Loucy (cell line): Measurements from ENCODE around the gene SLC38A10.

ENCODE experiments used
- H2AFZ ChIP-seq: fragments of 200-600 bp; sonication (generic); 2 replicates; pipeline ENCODE4 v1.6.0; 2016; ENCODE audit warnings: antibody characterized with exemption, mild to moderate bottlenecking, low read length, moderate library complexity
- H3F3A ChIP-seq: fragments of 200-600 bp; 2 replicates; pipeline ENCODE4 v1.6.0; 2016; ENCODE audit warnings: antibody characterized with exemption, low read depth, mild to moderate bottlenecking
- H3K27me3 ChIP-seq: fragments of 200-600 bp; sonication (generic); 2 replicates; pipeline ENCODE4 v1.6.1; 2014; ENCODE audit warnings: low read length, mild to moderate bottlenecking; ENCODE audit not compliant: insufficient read depth, poor library complexity, severe bottlenecking
- H3K36me3 ChIP-seq: fragments of 200-600 bp; sonication (generic); 2 replicates; pipeline ENCODE4 v1.6.1; 2016; ENCODE audit warnings: low read length; ENCODE audit not compliant: insufficient read depth
- H3K4me1 ChIP-seq: fragments of 200-600 bp; sonication (generic); 2 replicates; pipeline ENCODE4 v1.5.1; 2014; ENCODE audit warnings: low read length, mild to moderate bottlenecking; ENCODE audit not compliant: insufficient read depth, poor library complexity, severe bottlenecking
- H3K4me2 ChIP-seq: fragments of 200-600 bp; sonication (generic); 2 replicates; pipeline ENCODE4 v1.6.0; 2014; ENCODE audit warnings: antibody characterized with exemption, low read length, low read depth, mild to moderate bottlenecking; ENCODE audit not compliant: poor library complexity, severe bottlenecking
- H3K4me3 ChIP-seq: fragments of 200-600 bp; sonication (generic); 2 replicates; pipeline ENCODE4 v1.5.1; 2014; ENCODE audit warnings: low read length, mild to moderate bottlenecking, mixed read lengths; ENCODE audit not compliant: poor library complexity, severe bottlenecking
- H3K79me2 ChIP-seq: fragments of 200-600 bp; sonication (generic); 2 replicates; pipeline ENCODE4 v1.6.1; 2014; ENCODE audit warnings: low read length; ENCODE audit not compliant: insufficient read depth
- H3K9ac ChIP-seq: fragments of 200-600 bp; sonication (generic); 2 replicates; pipeline ENCODE4 v1.6.0; 2014; ENCODE audit warnings: mild to moderate bottlenecking, low read depth, low read length, moderate library complexity; ENCODE audit not compliant: poor library complexity, severe bottlenecking
- H3K9me2 ChIP-seq: fragments of 200-600 bp; sonication (generic); replicated peaks from 2 replicates; pipeline ENCODE4 v1.6.1; 2016; ENCODE audit warnings: low read depth, low read length, mixed read lengths
- H3K9me3 ChIP-seq: fragments of 200-600 bp; sonication (generic); 2 replicates; pipeline ENCODE4 v1.6.1; 2014; ENCODE audit warnings: mild to moderate bottlenecking, antibody characterized with exemption, low read length, low read depth; ENCODE audit not compliant: insufficient read depth
- H4K20me1 ChIP-seq: fragments of 200-600 bp; sonication (generic); 2 replicates; pipeline ENCODE4 v1.6.0; 2014; ENCODE audit warnings: antibody characterized with exemption, low read length, mild to moderate bottlenecking; ENCODE audit not compliant: insufficient read depth, poor library complexity, severe bottlenecking
- CTCF ChIP-seq: fragments of 200-600 bp; sonication (generic); conservative IDR thresholded peaks from 2 replicates; pipeline ENCODE4 v1.5.1; 2014; ENCODE audit warnings: mild to moderate bottlenecking, antibody characterized with exemption, low read length
- EZH2phosphoT487 ChIP-seq: fragments of 200-600 bp; IDR thresholded peaks from 2 replicates; pipeline ENCODE4 v1.6.1; 2018; ENCODE audit warnings: antibody characterized with exemption, mild to moderate bottlenecking, moderate library complexity, borderline replicate concordance

SLC38A10 gene

DNA sequence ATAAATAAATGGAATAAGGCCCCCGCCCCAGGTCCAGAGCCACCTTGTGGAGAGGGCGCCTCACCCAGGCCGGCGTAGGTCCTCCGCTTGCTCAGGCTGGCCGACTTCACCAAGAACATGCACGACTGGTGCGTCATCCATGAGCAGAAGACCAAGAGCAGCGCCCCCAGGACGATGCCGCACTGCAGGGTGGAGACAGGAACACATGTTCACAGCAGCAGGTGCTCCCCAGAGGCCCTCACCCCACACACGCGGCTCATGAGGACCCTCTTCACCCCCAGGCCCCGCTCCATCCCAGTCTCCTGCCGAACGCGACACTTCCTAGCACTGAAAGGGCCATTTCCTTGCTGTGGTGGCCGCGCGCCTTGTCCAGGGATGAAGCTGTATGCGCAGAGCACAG is 5.5 kb downstream of the SLC38A10 start:
- H4K20me1 ChIP-seq: no peaks in the 10 kb centered on the region
- H3K9ac ChIP-seq: no peak overlapping the region
- H3K36me3 ChIP-seq: no peaks in the 10 kb centered on the region
- H3K9me2 ChIP-seq: no peaks in the 10 kb centered on the region
- no peaks in the 10 kb centered on the region for H3K9me3 ChIP-seq
- H3K4me3 ChIP-seq: no peak overlapping the region
- H3K4me1 ChIP-seq: peaks cover 19% of the 10 kb centered on the region
- no peaks in the 10 kb centered on the region for H3K27me3 ChIP-seq
- H3K79me2 ChIP-seq: peaks cover 79% of the 10 kb centered on the region
- H3K4me2 ChIP-seq: no peak overlapping the region
- H3F3A ChIP-seq: 0 out of 2 replicates have a peak, but pooled peaks cover 5% of the 10 kb centered on the region
- TF ChIP-seq CTCF (no peak), EZH2phosphoT487 (no peak)
- H2AFZ ChIP-seq: no peak overlapping the region

GRCh38 chr17:81288715-81289114 is 6.4 kb downstream of the SLC38A10 start:
- TF ChIP-seq CTCF (no peak), EZH2phosphoT487 (no peak)
- Histone ChIP-seq H2AFZ (no peak overlapping the region), H4K20me1 (no peaks in the 10 kb centered on the region), H3K27me3 (no peaks in the 10 kb centered on the region), H3K9me3 (no peaks in the 10 kb centered on the region), H3K4me1 (peaks cover 24% of the 10 kb centered on the region), H3K36me3 (no peaks in the 10 kb centered on the region), H3K9me2 (no peaks in the 10 kb centered on the region), H3K9ac (peak overlapping the region; percentile 12), H3K79me2 (peaks cover 79% of the 10 kb centered on the region), H3K4me2 (no peak overlapping the region), H3K4me3 (no peak overlapping the region), H3F3A (0 out of 2 replicates have a peak, but pooled peaks cover 5% of the 10 kb centered on the region)

DNA sequence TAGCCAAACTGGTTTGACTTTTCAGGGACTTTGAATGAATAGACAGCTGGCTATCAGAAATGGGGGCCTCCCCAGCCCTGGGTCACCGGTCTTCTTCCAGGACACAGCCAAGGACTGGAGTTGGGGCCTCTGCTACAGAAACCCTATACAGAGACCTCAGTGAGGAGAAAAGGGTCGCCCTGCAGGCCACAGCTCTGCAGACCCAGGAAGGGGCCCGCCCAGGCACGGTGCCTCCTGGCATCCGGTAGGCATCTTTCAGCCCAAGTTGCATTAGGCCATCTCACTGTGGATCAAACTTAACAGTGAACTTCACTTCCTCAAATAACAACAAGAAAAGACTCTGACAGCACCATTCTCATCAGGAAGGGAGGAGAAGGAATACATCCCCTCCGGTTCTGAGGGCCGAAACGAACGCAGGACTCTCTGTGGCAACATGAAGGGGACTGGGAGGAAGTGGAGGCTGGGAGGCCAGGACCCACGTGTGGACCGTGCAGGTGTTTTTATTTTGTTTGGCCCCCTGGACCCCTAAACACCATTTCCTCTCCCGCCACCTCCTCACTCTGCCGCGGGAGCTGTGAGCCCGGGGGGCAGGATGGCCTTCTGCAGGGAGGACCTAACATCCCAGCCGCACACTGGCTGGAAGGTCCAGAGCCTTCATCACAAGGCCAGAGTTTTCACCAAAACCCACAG is 7.2 kb downstream of the SLC38A10 start:
- Histone ChIP-seq H3K9me2 (no peaks in the 10 kb centered on the region), H3K4me2 (no peak overlapping the region), H4K20me1 (no peaks in the 10 kb centered on the region), H3K27me3 (no peaks in the 10 kb centered on the region), H3K9me3 (no peaks in the 10 kb centered on the region), H3F3A (0 out of 2 replicates have a peak, but pooled peaks cover 5% of the 10 kb centered on the region), H3K79me2 (peaks cover 79% of the 10 kb centered on the region), H3K9ac (peak overlapping the region; percentile 12), H3K4me3 (no peak overlapping the region), H2AFZ (no peak overlapping the region), H3K4me1 (peaks cover 24% of the 10 kb centered on the region), H3K36me3 (no peaks in the 10 kb centered on the region)
- TF ChIP-seq CTCF (no peak), EZH2phosphoT487 (no peak)
